ENCODE measurements around the gene SELENOV.
A peak's percentile ranks its signal among the peaks of the same experiment; 100 is the strongest.

The SELENOV gene

DNA sequence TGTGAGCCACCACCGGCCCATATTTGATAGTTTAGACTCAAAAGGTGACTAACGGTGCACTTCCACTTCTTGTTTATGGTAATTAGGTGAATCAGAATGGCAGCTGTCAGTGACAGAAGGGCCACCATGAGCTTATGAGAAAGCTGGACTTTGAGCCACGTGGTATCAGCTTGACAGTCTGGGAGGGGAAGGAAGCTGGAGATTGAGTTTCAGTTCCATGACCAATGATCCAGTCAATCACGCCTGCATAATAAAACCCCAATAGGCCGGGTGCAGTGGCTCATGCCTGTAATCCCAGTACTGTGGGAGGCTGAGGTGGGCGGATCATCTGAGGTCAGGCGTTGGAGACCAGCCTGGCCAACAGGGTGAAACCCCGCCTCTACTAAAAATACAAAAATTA, 9.6 kb downstream of the SELENOV start:
- DNase-seq = no peak

DNA sequence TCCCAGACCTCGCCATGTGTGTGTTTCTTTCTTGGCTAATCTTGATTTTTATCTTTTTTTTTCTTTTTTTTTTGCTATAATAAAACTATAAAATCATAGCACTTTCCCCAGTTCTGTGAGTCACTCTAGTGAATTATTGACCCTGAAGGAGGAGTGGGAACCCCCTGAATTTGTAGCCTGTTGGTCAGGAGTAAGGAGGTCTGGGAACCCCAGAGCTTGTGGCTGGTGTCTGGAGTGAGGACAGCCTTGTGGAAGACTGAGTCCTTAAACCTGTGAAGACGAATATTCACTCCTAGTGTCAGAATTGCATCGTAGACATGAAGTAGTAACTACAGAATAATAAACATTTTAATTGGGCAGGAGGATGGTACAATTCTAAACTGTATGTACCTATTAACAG, 10.3 kb downstream of the SELENOV start:
- no peak for DNase-seq

- no peak for DNase-seq
Observed at GRCh38 chr19:39531834-39532232, 16.9 kb downstream of the SELENOV start.

GRCh38 chr19:39532233-39533002, 17.5 kb downstream of the SELENOV start, which contains the start of gene EID2B:
TSS of gene EID2B (minus strand) at chr19:39532852. CDS start at chr19:39532802, 50 bp downstream.
- DNase-seq = peak; percentile 90 to 91

- no peak for DNase-seq
Observed at GRCh38 chr19:39533003-39533512, 18.1 kb downstream of the SELENOV start.

GRCh38 chr19:39533791-39534190, 18.9 kb downstream of the SELENOV start:
- DNase-seq = no peak

GRCh38 chr19:39539165-39539517, 24.2 kb downstream of the SELENOV start:
- no peak for DNase-seq

GRCh38 chr19:39539518-39540332, 24.8 kb downstream of the SELENOV start, which contains the start of gene EID2:
TSS of gene EID2 (minus strand) at chr19:39540161. CDS start at chr19:39540079, 82 bp downstream.
- DNase-seq = peak; percentile 89 to 92

DNA sequence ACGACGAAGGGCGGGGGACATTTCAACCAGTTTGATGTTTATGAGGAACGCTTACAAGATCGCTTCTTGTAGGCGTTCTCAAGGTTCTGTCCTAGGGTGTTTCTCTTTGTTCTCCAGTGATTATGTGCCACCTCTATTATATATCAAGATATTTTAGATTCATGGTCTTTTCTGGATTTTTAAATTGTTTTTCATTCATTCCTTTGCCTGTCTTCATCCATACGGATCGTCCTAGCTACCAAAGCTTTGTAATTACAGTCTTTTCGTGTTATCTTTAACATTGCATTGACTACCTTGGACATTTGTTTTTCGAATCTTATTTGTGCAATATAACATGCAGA, 25.4 kb downstream of the SELENOV start:
- no peak for DNase-seq

DNA sequence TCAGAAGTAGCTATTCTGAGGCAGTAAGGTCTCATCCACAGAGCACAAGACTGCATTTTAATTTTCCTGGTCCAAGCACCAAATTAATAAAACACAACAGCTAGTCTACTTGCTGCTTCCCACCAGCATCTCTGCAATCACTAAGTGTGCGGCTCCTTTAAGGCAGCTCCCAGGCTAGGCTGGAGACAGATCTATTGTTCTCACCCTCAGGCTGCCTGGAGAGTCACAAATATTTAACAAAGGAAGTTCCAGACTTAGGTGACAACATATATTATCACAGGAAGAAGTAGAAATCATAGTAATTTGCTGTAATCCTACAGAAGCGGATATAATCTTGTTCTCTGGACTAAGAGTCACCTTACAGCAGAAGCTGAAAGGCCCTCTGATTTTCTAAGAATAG, 27.3 kb downstream of the SELENOV start:
- DNase-seq = no peak

DNA sequence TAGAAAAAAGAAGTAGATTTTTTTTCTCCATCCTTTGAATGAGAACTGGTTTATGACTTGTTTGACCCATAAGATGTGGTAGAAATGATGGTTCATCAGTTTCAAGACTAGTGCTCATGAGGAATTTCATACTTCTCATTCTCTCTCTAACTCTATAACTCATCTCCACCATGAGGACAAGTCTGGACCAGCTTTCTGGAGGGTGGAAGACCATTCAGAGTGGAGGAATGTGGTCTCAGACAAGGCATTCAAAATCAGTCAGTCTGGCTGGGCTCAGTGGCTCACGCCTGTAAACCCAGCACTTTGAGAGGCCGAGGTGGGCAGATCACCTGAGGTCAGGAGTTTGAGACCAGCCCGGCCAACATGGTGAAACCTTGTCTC, 28.5 kb downstream of the SELENOV start:
- DNase-seq = no peak

- no peak for DNase-seq
Observed at GRCh38 chr19:39544226-39544903, 29.4 kb downstream of the SELENOV start.

GRCh38 chr19:39544911-39545310, 30.0 kb downstream of the SELENOV start:
- no peak for DNase-seq

DNA sequence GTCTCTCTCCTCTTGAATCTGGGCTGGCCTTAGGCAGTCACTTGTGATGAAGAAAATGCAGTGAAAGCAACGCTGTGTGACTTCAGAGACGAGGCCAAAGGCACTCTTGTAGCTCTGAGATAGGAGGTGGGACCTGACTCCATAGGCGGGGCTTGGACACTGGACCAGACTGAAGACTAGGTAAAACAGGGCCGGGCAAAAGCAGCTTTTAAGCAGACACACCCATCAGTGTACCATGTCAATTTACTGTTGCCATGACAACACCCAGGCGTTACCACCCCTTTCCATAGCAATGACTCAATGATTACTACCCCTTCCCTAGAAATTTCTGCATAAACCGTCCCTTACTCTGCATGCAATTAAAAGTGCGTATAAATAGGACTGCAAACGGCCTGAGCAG, 31.7 kb downstream of the SELENOV start:
- DNase-seq = no peak

GRCh38 chr19:39550197-39550596, 35.3 kb downstream of the SELENOV start:
- no peak for DNase-seq

DNA sequence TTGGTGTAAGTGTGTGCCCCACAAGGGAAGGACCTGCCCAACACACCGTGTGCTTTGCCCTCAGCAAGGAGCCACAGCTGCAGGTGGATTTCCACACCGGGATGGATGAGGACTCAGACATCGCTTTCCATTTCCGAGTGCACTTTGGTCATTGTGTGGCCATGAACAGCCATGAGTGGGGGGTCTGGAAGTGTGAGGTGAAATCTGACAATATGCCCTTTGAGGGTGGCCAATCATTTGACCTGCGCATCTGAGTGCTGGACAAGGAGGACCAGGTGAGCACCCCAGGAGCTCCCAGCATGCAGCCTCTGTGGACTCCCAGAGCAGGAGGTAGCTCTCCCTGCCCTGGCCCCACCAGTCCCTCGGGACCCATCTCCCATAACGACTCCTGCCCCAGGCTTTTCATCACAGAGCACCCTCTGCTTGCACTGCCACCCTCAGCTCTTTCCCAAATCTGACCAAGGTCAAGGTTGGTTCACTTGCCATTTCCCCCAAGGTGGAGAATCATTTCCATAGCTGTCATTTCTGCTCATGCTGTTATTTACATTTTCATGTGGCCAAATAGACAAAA, 38.2 kb downstream of the SELENOV start:
- no peak for DNase-seq

- DNase-seq = no peak
Observed at GRCh38 chr19:39554701-39555311, 39.9 kb downstream of the SELENOV start.

DNA sequence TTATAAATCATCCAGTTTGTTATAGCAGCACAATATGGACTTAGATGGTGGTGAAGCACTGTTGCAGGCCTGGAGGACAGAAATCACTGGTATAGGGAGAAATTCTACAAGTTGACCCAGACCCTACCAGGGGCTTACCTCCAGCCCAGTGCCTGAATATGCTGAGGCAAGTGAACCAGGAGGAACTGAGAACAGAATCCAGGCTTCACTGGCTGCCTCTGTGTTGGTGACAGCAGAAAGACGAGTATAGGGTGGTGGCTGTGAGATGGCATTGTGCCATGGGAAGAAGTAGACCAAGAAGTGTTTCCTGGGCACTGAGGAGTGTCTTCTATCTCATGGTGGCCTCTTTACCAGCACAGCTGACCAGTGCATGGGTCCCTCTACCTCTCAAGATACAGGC, 40.9 kb downstream of the SELENOV start:
- DNase-seq = no peak

DNA sequence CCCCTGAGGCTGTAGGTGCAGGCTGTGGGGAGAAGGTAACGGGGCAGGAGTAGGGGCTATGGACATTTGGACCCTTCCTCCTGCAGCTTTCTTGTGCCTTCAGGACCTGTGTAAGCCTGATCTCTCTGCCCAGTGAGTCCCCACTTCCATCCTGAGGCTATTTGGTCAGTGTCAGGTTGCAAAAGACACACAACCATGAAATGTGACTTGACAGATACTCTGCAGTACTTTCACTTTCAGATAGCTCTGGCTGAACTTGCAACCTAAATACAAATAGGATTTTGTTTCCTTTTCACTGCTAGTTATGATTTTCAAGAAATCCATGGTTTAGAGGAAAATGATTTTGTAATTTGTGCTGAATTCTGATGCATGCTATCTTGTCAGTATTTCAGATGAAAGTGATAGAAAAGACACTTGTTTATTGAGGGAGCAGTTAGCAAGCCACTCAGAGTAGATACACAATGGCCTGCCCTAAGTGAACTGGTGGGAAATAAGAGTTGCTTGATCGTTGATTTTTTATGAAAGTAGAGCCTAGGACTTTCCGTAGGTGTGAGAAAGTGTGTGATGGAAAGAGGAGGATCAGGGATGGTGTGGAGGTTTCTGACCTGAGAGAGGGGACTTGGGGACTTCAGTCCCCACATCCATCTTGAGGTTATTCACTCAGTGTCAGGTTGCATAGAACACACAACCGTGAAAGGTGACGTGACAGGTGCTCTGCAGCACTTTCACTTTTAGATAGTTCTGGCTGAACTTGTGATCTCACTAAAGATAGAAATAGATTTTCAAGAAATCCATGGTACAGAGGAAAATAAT, 43.1 kb downstream of the SELENOV start:
- no peak for DNase-seq

GRCh38 chr19:39558624-39559117, 43.7 kb downstream of the SELENOV start:
- no peak for DNase-seq

DNA sequence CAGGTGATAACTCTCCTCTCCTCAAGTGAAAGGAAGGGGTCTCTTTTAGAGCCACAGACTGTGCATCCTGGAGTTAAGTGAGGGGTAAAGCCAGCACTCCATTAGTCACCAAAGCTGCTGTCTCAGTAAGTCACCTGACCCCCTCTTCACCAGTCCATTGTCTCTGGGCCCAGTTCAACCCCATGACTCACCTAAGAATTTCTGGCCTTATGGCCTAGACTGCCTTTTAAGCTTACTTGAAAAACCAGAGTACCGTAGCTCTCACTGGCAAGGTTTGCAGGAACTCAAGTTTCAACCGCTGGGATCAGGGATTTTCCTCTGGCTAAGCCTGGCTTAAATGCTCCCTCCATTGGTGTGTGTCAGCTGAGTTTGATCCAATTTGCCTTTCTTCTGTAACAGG, 48.5 kb downstream of the SELENOV start:
- DNase-seq = no peak

- DNase-seq = no peak
Observed at GRCh38 chr19:39566064-39566463, 51.1 kb downstream of the SELENOV start.

Measured in AML-193 (cell line).